ENCODE results near the gene MYOCOS. TPM values are rescaled to one million over a fixed set of nuclear protein-coding genes. Genes with fewer than 3 reads are reported as not detected.

MYOCOS gene
- polyA plus RNA-seq, 2 of the 4 experiments (the other 2 are of a cell fraction): not detected

DNA sequence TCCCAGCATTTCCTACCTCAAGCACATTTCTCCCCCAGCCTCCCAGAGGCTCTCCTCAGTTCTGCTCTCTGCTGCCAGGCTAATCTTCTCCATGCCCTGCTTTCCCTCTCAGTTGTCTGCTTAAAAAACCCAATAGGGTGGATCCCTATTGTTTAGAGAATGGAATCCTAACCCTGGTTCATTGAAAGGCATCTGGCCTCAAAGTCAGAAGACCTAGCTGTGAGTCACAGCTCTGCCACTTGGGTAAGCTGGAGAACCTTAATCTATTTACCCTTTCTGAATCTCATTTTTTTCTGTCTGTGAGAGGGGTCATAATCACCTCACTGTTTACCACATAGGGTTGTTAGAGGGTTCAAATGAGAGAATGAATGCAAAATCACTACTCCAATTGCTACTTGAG lies 42.9 kb downstream of the MYOCOS start:
- ChIA-PET CTCF (interaction anchor here (7.7 kb wide), 1 partner anchor 19 kb away, joined by 30 read pairs; no protein-coding TSS in a partner anchor), POLR2A (no interaction called here)
- H3K27ac ChIP-seq: no peak overlapping the region
- no peak for TF ChIP-seq EP300 (IDR thresholded peaks at IDR 0.05)
- no peak for TF ChIP-seq CHD4 (IDR thresholded peaks at IDR 0.05; ENCODE audit: borderline replicate concordance)
- no peak for TF ChIP-seq ZFP36 (IDR thresholded peaks at IDR 0.05; ENCODE audit: borderline replicate concordance, partially characterized antibody)
- TF ChIP-seq JUNB (IDR thresholded peaks at IDR 0.05): no peak
- TF ChIP-seq RNF2 (IDR thresholded peaks at IDR 0.05; ENCODE audit: borderline replicate concordance, low read depth): no peak
- TF ChIP-seq HEYL (CRISPR knock-in tag; IDR thresholded peaks at IDR 0.05): no peak
- TF ChIP-seq, protein P1, sequence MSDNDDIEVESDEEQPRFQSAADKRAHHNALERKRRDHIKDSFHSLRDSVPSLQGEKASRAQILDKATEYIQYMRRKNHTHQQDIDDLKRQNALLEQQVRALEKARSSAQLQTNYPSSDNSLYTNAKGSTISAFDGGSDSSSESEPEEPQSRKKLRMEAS (IDR thresholded peaks at IDR 0.05): no peak
- no peak for TF ChIP-seq RARB (CRISPR knock-in tag; IDR thresholded peaks at IDR 0.05)
- no peak for DNase-seq (ENCODE audit: low read depth in 1 of 2, low spot score in 1 of 2)
- no peaks in the 10 kb centered on the region for H3K9me3 ChIP-seq
- H3K4me1 ChIP-seq: no peaks in the 10 kb centered on the region
- FAIRE-seq: no peak
- no peak for ATAC-seq
- H3K4me3 ChIP-seq: no peak overlapping the region
- no peak overlapping the region for H3K4me2 ChIP-seq

DNA sequence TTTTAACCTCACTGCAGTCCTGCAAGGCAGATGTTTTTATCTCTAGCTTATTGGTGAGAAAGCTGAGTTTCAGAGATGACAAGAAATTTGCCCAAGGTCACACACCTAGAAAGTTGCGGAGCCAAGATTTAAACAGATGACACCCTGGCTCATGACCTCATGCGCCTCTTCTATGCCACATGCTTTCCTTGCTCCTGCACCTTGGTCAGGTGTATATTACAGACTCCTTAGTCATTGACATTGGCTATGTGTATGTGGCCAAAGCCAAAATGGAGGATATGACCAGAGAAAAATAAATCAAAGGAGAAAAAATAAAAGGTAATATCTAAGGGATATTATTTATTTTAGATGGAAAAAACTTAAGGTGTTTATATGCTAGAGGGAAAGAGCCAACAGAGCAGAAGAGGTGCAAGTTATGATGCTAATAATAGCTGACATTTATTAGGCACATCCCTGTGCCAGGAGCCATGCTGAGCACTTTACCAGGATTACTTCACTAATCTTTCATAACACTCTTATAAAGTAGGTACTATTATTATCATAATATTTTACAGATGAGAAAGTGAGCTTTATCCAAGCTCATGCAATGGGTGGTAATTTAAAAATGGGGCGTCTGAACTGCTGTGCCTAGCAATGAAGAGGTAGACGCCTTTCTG lies 44.2 kb downstream of the MYOCOS start:
- FAIRE-seq: no peak
- TF ChIP-seq POLR2AphosphoS2 (conservative IDR thresholded peaks at IDR 0.05; ENCODE audit: low read length) (no peak), CEBPB (IDR thresholded peaks at IDR 0.05) (no peak), HDAC2 (IDR thresholded peaks at IDR 0.05) (no peak), FOSB (CRISPR knock-in tag; IDR thresholded peaks at IDR 0.05) (no peak), JUN (IDR thresholded peaks at IDR 0.05) (no peak)
- DNase-seq (ENCODE audit: low read depth in 1 of 2, low spot score in 1 of 2): no peak
- ChIA-PET CTCF (interaction anchor here (7.7 kb wide), 1 partner anchor 20 kb away, joined by 30 read pairs; no protein-coding TSS in a partner anchor), POLR2A (no interaction called here)
- WGBS (ENCODE audit: missing lambda C conversion rate): 59% methylated on average over 4 of the region's 4 CpGs
- no peaks in the 10 kb centered on the region for H3K4me1 ChIP-seq
- no peak overlapping the region for H3K27ac ChIP-seq
- H3K4me3 ChIP-seq: no peak overlapping the region
- no peaks in the 10 kb centered on the region for H3K9me3 ChIP-seq
- no peak for ATAC-seq
- H3K4me2 ChIP-seq: no peak overlapping the region

DNA sequence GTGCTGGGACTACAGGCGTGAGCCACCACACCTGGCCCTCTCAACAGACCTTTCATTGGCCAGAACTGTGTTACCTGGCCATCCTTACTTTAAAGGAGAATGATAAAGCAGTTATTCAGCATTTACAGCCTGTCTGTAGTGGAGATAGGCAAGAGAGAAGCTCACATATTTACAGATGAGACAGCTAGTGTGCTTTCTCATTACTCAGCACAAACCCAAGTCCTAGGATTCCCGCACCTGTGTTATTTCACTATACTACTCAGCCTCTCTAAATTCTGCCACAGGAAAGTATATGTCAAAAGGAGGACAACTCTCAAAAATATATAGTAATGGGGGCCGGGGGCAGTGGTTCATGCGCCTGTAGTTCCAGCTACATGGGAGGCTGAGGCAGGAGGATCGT lies 46.3 kb downstream of the MYOCOS start:
- Histone ChIP-seq H3K4me2 (no peak overlapping the region), H3K4me3 (no peak overlapping the region), H3K4me1 (no peaks in the 10 kb centered on the region), H3K9me3 (no peaks in the 10 kb centered on the region), H3K27ac (no peak overlapping the region)
- no peak for ATAC-seq
- FAIRE-seq: no peak
- ChIA-PET POLR2A (no interaction called here), CTCF (interaction anchor here (0.7 to 7.7 kb wide), 3 partner anchors 13 to 27 kb away, joined by 3 to 30 read pairs (median 3); no protein-coding TSS in a partner anchor)
- 65% methylated on average over 5 of the region's 5 CpGs for WGBS (ENCODE audit: missing lambda C conversion rate)
- no peak for TF ChIP-seq JUNB (IDR thresholded peaks at IDR 0.05)
- TF ChIP-seq MAFK (IDR thresholded peaks at IDR 0.05; ENCODE audit: partially characterized antibody): peak; percentile 58
- TF ChIP-seq ESRRA (IDR thresholded peaks at IDR 0.05; ENCODE audit: borderline replicate concordance, low read length): no peak
- TF ChIP-seq BHLHE40 (IDR thresholded peaks at IDR 0.05; ENCODE audit: low read depth, low read length): no peak
- TF ChIP-seq, protein P2, sequence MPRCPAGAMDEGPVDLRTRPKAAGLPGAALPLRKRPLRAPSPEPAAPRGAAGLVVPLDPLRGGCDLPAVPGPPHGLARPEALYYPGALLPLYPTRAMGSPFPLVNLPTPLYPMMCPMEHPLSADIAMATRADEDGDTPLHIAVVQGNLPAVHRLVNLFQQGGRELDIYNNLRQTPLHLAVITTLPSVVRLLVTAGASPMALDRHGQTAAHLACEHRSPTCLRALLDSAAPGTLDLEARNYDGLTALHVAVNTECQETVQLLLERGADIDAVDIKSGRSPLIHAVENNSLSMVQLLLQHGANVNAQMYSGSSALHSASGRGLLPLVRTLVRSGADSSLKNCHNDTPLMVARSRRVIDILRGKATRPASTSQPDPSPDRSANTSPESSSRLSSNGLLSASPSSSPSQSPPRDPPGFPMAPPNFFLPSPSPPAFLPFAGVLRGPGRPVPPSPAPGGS (IDR thresholded peaks at IDR 0.05): no peak
- no peak for DNase-seq (ENCODE audit: low read depth in 1 of 2, low spot score in 1 of 2)

DNA sequence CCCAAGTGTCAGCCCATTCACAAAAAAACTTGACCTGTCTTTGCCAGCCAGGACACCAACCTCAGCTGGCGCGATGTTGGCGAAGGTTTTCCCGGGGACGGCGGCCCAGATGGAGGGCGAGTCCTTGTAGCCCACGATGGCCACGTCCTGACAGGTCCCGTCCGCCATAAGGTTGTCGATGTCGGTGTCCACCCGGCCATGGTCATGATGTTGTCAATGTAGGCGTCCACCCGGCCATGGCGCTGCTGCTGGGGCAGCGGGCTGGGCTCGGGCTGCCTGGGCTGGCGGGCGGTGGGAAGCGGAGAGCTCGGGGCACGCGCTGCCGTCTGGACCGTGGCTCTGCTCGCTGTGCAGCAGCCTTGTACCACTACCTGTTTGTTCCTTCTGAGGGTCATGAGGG lies 48.7 kb downstream of the MYOCOS start:
- no peak for FAIRE-seq
- TF ChIP-seq MAZ (IDR thresholded peaks at IDR 0.05; ENCODE audit: borderline replicate concordance, low read depth, low read length) (no peak), KDM5A (IDR thresholded peaks at IDR 0.05) (no peak)
- TF ChIP-seq, protein P3, sequence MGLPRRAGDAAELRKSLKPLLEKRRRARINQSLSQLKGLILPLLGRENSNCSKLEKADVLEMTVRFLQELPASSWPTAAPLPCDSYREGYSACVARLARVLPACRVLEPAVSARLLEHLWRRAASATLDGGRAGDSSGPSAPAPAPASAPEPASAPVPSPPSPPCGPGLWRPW (IDR thresholded peaks at IDR 0.05): no peak

More for the DNA sequence above, 48.7 kb downstream of the MYOCOS start:
- H3K4me2 ChIP-seq: no peak overlapping the region
- DNase-seq (ENCODE audit: low read depth in 1 of 2, low spot score in 1 of 2) (no peak), ATAC-seq (no peak)
- ChIA-PET CTCF (no interaction called here), POLR2A (no interaction called here)
- no peaks in the 10 kb centered on the region for H3K9me3 ChIP-seq
- H3K27ac ChIP-seq: no peak overlapping the region
- no peak overlapping the region for H3K4me3 ChIP-seq
- H3K4me1 ChIP-seq: no peaks in the 10 kb centered on the region
- WGBS (ENCODE audit: missing lambda C conversion rate): 90% methylated on average over 21 of the region's 28 CpGs

Measured in A549 (cell line).